GM18499 (cell line): ENCODE measurements around the gene OTOF.

Experiments
- ATAC-seq: cut with Tn5 transposase; IDR thresholded peaks from one replicate; pipeline ENCODE4 v1.9.1; 2021; ENCODE audit warnings: moderate number of reproducible peaks; ENCODE audit not compliant: insufficient read depth, unreplicated experiment

Gene OTOF

DNA sequence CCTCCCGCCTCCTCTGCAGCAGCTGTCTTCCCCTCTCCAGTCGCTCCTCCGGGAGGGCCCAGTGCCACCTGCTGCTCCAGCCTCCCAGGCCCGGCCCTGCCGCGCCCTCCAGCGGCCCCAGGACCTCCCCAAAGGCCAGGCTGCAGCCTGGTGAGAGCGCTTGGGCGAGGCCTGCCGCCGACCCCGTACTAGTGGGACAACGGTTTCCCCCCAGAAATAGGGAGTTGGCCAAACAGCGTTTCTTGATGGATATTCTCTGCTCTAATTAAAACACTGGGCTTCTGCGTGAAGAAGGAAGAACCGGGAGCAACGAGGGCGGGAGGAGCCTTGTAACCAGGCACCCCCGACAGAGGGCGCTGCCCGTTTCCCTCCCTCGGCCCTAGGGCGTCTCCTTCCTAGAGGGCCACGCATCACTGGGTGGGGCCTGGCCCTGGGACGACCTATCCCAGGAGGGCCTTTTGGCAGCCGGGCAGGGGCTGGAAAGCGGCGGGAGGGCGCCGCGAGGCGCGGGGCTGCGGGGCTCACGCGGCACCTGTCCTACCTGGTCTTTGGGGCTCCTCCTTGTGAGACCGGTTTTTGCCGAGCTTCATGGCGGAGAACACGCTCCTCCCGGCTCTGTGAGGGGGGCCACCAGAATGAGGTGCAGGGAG, 25.4 kb upstream of the OTOF start:
- peak; percentile 66 for ATAC-seq

DNA sequence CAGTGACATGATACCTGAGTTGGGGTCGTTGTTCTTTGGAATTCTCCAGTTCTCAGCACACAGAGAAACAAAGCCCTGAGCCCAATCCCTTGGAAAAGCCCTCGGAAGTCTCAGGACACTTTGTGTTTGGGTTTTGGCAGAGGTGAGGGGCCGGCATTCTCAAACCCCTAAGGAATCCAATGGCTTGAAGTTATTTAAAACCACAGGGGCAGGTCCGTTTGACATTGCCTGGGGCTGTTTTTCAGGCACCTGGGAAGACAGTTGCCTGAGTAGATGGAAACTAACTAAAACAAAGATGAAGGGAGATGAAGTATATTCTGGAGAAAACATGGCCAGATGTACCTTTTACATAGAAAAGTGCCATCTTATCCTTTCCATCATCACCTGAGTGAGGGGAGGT, 22.5 kb upstream of the OTOF start:
- ATAC-seq: no peak

DNA sequence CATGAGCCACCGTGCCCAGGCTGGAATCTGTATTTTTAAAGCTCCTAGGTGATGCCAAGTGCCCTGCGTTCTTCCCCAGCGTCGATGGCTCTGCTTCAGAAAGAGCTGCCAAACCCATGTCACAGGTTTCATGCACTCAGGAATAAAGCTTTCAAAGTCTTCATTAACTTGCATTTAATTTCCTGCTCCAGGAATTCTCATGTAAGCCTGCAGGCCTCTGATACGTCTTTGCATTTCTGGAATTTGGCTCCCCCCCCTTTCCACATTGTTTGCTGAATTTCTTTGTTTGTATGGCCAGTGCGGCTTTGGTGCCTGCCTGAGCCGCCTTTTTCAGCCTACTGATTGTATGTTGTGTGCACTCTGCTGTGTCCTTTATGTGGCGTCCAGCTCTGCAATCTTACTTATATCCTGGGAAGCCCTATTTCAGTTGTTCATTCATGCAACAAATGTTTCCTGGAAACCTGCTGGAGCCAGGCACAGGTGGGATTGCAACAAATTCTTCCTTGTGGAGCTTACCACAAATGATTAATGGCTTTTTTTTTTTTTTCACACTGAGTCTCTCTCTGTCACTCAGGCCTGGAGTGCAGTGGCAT, 17.9 kb upstream of the OTOF start:
- no peak for ATAC-seq

DNA sequence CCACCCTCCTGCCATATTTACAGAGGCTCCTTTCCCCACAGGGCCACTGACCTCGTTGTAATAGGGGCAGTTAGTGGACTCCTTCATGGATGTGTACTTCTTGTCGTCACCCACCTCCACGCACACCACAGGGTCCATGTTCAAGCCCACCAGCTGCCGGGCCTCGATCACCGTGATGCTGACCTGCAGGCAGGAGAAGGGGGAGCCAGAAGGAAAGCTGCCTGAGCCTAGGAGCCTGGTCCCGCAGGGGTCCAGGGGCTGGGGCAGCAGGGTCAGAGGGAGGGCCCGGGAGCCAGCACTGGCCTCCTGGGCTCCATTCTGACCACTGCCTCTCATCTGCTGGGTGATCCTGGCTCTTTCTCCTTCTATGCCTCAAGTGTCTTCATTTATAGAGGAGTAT, 17.0 kb upstream of the OTOF start:
- ATAC-seq: no peak

DNA sequence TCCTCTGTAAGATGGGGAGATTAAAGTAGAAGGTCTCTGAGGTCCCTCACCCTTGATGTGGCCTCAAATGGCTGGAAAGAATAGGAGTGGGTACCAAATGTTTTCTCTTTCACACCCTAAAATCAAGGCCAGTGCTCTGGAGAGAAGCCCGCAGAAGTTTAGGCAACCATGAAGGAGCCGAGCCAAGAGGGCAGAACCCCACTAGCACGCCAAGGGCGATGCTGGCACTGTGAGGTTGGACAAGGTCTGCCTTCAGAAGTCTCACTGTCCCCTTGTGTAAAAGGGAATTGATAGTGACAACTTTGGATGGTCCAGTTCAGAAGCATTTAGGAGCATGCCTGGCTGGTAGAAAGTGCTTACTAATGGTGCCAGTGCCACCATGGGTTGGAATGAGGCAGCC, 16.3 kb upstream of the OTOF start:
- no peak for ATAC-seq

DNA sequence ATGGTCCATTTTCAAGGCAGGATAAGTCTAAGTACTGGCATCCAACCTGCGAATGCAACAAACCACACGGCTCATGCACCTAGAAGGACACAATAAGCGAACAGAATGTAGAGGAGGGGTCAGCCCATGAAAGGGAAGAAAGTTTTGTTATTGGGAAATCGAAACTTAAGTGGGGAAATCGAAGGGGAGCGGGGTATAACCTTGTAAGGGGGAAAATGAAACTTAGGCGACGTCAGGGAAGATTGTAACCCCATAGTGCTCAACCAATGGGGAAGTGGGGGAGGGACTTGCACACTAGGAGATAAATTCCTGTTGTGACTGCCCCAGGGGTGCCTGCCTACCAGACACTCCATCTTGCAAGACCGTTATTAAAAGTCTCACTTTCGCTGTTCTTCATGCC, 15.6 kb upstream of the OTOF start:
- no peak for ATAC-seq

DNA sequence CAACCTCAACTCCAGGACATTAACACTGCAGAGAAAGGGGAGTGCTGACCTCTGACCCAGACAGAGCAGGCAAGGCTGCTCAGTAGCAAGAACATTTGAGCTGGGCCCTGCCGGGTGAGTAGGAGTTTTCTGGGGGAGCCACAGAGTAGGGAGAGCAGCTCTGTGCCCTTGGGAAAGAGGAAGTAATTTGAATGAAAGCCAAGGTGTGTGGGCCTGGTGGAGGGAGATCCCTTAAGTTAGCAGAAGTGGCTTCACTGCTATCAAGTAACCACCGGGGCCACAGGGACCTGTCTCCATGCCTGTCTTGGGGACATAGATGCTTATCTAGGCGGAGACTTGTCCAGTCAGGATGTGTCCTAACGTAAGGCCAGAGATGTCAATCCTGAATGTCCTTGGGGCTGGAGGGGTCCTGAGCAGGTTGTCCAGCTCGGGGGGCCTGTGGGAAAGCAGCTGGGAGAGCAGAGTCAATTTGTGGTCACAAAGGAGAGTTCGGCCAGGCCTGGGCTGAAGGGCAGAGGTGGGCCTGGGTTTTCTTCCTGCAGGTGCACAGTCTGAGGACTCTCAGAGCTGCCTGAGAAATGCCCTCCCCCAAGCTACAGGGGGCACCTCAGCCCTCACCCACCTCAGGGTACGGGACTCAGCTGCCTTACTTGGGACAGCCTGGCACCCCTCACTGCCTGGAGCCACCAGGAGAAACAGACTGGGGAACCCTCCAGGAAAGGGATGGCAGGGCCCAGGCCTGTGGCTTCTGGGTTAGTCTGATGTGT, 15.0 kb upstream of the OTOF start:
- ATAC-seq: no peak

DNA sequence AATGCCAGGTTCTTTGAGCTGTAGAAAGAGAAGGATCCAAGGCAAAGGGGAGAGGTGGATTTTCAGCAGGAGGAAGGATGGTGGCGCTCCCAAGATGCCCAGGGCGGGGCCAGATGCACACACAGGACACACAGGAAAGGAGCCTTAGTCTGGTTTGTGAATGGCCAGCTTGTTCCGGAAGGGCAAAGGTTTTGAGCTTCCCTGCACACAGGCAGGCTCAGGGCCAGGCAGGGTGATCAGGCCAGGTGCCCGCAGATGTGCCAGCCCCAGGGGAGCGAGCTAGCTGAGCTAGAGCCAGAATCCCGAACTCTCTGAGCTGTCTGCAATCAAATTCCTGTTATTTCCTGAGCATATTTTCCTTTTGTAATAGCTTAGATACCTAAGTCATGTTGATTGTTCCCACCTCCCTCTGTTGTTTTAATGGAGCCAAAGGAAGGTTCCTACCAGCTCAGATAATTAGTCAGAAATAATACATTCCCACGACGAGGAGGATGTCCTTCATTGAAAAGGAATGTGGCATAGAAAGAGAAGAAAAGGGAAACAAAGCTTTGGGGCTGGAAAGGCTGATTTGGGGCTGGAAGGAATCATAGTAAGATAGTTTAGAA, 13.7 kb upstream of the OTOF start:
- no peak for ATAC-seq

DNA sequence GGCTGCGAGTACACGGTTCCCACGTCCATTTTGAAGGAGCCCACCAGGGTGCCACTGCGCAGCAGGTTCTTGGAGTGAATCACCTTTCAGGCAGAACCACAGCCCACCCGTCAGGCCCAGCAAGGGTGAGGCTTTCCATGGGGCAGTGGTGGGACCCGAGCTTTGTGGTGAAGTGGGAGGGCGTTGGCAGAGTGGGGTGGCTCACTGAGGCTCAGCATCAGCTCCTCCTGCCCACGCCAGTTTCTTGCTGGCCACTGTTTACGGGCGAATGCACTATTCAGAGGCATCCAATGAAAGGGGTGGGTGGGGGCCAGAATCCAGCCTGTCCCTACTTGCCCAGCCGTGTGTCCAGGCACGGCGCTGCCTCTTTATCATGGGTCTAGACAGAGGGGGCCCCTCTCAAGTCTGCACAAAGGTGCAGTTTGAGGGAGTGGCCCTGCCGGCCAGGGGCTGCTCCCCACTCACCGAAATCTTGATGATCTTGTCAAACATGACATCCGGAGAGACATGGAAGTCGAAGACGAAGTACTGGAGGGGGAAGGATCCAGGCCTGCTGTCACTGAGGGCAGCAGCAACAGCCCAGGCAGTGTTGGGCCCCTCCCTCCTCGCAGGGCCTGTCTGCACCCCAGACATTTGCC, 11.4 kb upstream of the OTOF start:
- no peak for ATAC-seq

DNA sequence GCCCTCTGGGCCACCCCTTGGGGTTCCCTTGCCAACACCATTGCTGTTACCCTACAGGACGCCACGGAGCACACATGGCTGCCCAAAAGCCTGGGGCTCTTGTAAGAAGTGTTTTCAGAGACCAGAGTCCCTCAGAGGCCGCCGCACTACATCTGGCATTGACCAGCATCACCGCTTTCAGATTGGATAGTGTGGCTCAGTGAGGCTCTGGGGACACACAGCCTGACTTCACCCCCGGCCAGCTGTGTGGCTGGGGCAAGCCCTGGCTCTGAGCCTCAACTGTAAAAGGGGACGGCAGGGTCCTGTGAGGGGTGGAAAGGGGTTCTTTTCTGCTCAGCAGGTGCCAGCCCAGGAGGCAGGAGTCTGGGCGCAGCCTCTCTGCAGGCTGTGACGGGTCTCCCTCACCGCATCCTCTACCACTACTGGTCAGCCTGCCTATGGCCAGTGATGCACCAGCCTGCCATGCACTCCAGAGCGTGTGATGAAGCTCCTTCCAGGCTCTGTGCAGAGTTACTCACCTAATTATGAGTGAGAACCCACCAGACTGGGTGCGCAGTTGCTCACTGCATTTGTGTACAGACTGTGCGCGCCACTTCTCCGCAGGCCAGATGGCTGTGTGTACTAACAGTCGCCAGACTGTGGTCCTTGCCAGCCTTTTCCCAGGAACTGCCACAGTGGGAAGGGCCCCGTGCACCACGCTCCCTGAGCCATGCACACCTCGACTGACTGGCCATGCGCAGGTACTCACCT, 10.7 kb upstream of the OTOF start:
- ATAC-seq: no peak

DNA sequence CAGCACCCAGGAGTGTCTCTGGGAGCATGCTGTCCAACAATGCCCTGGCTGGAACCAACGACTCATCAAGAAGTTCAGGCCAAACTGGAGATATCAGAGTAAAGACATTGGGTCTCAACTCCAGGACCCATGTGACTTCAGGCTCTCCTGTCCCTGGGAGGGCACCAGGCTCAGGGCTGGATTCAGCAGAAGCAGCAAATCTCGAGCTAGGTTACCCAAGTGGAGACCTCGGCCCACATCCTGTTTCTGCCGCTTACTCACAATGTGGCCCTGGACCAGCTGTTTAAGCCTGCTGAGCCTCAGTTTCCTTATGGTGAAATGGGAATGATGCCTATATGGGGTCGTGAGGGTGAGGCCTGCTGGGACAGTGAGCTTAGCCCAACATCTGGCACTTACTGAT, 9.3 kb upstream of the OTOF start:
- no peak for ATAC-seq

DNA sequence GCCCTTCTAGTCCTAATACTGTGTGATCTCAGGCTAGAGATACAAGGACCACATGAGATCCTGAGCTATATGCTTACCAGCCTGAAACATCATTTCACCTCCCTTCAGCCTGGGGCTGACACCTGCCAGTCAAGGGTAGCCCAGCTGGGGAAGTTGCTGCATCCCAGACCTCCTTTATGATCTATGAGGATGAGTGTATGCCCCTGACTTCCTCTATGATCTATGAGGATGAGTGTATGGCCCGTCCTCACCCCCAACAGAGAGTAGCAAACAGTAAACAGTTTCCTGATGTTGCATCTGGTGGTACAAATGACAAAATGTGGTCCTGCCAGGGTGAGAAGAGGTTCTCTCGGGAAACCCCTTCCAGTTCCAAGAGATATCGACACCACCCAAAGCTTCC, 8.9 kb upstream of the OTOF start:
- ATAC-seq: no peak

DNA sequence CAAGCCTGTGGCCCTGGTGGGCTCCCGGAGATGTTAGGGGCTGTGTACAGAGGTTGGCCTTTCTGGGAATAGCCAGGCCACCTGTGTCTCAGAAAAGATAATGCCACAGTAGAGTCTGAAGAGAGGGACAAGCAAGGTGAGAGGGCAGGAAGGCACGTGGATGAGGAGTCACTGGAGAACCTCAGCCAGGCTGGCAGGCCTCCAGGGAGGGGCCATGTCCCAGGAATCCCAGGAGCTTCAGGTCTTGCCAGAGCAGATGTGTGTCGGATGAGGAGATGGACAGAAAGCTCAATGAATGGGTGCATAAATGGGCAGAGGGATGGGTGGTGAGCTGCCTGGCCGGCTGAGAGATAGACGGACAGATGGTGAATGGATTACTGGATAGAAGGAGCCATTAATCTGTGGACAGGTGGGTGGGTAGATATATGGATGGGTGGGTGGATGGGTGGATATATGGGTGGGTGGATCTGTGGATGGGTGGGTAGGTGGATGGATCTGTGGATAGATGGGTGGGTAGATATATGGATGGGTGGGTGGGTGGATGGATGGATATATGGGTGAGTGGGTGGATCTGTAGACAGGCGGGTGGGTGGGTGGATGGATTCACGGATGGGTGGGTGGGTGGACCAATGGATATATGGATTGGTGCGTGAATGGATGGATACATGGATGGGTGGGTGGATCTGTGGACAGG, 7.9 kb upstream of the OTOF start:
- no peak for ATAC-seq

DNA sequence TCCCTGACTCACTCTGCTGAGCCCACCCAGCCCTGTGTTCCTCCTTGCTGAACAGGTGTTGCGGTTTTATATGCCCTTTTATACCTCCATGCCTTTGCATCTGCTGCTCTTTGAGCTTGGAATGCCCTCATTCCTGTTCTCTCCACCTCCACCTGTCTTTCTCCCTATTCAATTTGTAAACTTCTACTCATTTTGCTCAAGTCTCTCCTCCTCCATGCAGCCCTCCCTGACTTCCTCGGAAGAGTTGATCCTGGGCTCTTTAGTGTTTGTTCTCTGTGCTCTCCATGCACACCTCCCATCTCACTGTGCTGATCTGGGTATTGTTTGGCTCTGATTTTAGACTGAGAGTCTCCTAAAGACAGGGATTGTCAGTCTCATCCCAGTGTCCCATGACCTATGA, 7.2 kb upstream of the OTOF start:
- no peak for ATAC-seq

DNA sequence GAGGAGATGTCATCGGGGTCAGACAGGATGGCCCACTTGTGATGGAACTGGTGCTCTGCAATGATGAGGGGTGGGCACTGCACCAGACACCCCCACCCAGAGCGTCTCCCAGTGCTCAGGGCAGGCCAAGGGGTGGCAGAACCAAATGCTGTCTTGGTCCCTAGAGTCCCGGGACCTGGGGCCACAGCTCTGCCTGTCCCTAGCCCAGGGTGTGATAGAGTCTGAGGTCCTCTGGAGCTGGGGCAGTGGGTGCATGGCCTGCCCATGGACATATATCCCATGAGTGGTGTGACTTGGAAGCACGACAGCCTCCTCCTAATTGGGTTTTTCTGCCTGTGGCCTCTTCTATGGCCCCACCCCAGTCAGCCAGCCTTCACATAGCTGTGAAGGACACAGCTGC, 6.7 kb upstream of the OTOF start:
- ATAC-seq: no peak

DNA sequence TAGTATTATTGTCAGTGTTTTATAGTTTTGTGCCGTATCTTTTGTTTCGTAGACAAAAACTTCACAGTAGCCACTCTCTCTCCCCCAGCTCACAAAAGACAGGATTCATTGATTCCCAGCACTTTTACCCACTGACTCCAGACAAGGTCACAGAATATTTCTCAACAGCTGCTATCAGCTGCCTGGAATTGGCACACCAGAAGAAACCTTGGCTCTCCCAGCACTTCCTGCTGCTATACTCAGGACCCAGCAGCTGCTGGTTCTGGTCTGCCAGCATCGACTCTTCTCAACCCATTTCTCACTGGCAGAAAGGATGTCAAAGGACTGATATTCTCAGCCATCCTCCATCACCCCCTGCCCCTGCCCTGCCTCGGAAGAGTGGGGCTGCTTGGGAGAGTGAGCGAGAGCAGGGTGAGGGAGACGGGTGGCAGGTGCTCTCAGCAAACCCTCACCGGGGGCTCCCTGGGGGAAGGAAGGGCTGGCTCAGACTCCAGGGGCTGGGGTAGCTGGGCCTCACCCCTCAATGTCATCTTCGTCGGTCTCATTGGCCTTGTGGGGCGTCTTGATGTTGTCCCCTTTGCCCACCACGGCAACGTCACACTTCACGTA, 6.1 kb upstream of the OTOF start:
- no peak for ATAC-seq

DNA sequence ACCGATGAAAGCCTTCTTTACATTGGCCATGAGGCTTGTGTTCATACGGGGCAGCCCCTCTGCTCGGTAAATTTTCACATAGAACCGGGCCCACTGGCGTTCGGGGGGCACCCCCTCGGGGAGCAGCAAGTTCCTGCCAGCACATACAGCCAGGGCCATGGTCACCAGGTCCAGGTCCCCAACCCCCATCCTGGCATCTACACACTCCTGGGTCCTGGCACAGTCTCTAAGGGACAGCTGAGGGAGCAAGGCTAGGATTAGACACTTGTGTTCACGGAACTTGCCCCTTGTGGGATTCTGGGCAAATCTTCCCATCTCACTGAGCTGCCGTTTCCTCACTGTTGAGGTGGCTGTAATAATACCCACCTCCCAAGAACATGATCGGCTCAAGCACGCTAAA, 5.6 kb upstream of the OTOF start:
- ATAC-seq: no peak

DNA sequence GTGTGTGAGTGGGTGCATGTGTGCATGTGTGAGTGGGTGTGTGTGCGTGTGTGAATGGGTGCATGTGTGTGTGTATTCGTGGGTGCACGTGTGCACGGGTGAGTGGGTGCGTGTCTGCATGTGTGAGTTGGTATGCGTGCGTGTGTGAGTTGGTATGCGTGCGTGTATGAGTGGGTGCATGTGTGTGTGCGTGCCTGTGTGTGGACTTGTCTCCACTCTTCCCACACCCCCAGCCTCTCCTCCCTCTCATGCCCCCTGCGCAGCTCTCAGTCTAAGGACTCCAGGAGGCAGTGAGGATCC, 5.1 kb upstream of the OTOF start:
- no peak for ATAC-seq

DNA sequence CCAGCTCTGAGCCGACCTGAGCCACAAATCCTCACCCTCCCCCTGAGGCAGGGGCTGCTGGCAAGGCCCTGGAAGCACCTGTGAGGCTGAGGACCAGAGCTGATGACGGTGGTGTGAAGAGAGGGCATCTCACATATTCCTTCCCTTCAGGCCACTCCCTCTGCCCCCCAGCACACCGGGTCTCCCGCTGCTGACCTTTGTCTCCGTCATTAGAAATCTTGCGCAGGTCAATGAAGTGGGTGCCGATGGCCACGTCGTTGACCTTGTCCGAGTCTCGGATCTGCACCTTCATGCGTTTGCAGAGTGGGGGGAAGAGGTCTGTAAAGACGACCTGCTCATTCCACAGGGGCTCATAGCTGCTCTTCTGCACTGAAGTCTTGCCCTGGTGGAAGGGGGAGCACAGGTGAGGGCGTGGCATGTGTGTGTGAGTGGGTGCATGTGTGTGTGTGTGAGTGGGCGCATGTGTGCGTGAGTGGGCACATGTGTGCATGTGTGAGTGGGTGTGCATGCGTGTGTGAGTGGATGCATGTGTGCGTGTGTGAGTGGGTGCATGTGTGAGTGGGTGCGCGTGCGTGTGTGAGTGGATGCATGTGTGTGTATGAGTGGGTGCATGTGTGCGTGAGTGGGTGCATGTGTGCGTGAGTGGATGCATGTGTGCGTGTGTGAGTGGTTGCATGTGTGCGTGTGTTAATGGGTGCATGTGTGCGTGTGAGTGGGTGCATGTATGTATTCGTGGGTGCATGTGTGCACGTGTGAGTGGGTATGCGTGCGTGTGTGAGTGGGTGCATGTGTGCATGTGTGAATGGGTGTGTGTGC, 4.5 kb upstream of the OTOF start:
- ATAC-seq: no peak
